ENCODE data around the gene CFAP61.

DNA sequence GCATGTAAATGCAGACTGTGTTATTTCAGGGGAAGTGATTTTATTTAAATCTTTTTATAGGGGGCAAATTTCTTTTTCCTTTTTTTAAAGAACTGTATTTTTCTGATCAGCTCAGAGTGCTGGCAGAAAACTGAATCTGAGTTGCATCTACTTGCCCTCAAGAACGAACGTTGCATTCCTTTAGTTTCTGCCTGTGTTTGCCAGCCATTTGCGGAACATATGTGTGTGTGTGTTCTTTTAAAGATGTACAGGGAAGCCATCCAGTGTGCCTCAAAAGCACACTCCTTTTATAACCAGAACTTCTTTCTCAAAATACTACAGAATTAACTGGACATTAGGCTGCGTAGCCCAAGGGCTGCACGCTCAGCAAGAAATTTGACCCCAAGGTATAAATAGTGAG is 289.7 kb downstream of the CFAP61 start:
- TF ChIP-seq, protein P1, sequence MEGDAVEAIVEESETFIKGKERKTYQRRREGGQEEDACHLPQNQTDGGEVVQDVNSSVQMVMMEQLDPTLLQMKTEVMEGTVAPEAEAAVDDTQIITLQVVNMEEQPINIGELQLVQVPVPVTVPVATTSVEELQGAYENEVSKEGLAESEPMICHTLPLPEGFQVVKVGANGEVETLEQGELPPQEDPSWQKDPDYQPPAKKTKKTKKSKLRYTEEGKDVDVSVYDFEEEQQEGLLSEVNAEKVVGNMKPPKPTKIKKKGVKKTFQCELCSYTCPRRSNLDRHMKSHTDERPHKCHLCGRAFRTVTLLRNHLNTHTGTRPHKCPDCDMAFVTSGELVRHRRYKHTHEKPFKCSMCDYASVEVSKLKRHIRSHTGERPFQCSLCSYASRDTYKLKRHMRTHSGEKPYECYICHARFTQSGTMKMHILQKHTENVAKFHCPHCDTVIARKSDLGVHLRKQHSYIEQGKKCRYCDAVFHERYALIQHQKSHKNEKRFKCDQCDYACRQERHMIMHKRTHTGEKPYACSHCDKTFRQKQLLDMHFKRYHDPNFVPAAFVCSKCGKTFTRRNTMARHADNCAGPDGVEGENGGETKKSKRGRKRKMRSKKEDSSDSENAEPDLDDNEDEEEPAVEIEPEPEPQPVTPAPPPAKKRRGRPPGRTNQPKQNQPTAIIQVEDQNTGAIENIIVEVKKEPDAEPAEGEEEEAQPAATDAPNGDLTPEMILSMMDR (IDR thresholded peaks at IDR 0.05 in 4 of 5, conservative IDR thresholded peaks at IDR 0.05 in 1 of 5): no peak
- TF ChIP-seq POLR2A (IDR thresholded peaks at IDR 0.05): no peak
